DMS114 treated with DMSO at 0.1 percent for 48 hours (cell line): ENCODE results near the gene RAB27A.
"Not testable (repeated sequence)": the region's sequence is repeated elsewhere in the genome, so short reads cannot be mapped to it uniquely, and the experiment has no call there.

Experiments
- DNase-seq: peaks from one replicate; lab custom pipeline; 2025; ENCODE audit not compliant: unreplicated experiment; lab: John Stamatoyannopoulos, UW

RAB27A gene

DNA sequence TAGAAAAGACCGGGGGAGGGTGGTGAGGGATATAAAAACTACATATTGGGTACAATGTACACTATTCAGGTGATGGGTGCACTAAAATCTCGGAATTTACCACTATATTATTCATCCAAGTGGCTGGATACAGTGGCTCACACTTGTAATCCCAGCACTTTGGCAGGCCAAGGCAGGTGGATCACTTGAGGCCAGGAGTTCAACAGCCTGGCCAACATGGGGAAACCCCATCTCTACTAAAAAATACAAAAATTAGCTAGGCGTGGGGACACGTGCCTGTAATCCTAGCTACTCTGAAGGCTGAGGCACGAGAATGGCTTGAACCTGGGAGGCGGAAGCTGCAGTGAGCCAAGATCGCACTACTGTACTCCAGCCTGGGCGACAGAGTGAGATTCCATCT lies 37.4 kb downstream of the RAB27A start:
- not testable (repeated sequence) for DNase-seq

DNA sequence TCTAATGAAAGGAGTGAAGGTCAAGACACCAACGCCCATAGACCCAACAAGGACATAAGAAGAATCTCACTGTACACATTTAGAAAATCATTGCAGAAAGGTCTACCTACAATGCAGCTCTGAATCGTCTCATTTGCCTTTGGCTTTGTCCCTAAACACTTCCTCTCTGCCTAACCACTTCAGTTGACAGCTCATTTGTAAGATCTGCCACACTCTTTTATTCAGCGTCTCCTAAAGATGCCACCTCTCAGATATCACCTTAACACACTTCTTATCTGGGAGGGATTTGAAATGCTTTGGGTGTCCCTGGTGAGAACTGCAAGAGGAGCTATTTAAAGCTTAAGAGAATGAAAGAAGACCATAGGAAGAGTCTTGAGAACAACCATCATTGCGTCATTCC lies 38.7 kb downstream of the RAB27A start:
- no peak for DNase-seq

DNA sequence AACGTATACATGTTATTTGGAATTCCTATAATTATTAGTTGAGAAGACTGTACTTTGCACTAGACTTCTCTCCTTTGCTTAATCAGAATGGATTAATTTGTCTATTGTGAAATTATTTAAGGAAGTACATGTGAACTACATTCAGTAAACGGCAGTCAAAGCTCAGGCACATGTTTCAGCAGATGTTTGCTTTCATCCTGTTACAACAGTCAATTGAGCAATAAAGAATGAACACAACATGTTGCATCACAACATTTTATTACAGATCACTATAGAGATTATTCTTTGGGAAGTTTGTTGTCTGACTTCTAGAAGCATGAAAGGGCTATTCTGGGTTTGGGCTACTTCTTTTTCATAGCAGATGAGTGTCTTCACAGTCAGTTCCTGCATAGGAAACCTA lies 39.2 kb downstream of the RAB27A start:
- DNase-seq = no peak

DNA sequence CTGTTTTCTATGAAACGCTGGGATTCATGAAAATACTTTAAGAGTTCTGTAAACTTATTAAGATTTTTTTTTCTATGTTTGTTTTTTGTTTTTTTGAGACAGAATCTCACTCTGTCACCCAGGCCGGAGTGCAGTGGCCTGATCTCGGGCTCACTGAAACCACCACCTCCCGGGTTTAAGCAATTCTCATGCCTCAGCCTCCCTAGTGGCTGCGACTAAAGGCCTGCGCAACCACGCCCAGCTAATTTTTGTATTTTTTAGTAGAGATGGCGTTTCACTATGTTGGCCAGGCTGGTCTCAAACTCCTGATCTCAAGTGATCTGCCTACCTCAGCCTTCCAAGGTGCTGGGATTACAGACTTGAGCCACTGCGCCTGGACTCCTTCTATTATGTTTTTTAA lies 39.7 kb downstream of the RAB27A start:
- not testable (repeated sequence) for DNase-seq

DNA sequence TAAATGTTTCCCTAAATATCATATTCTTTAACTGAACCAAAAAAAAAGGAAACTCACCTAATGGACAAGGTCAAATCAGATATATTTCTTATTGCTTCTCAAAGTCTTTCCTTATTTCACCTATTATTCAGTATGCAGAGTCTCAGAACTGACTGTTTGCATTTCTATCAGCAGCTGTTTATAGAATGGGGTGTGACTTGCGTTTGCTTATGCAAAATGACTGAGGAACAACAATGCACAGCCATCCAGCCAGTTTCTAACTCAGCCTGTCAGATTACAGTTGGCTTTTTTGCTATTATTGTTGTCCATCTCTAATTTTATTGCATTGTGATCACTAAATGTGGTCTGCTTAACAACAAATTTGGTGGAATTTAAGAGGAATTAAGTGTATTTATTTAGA lies 40.7 kb downstream of the RAB27A start:
- no peak for DNase-seq

DNA sequence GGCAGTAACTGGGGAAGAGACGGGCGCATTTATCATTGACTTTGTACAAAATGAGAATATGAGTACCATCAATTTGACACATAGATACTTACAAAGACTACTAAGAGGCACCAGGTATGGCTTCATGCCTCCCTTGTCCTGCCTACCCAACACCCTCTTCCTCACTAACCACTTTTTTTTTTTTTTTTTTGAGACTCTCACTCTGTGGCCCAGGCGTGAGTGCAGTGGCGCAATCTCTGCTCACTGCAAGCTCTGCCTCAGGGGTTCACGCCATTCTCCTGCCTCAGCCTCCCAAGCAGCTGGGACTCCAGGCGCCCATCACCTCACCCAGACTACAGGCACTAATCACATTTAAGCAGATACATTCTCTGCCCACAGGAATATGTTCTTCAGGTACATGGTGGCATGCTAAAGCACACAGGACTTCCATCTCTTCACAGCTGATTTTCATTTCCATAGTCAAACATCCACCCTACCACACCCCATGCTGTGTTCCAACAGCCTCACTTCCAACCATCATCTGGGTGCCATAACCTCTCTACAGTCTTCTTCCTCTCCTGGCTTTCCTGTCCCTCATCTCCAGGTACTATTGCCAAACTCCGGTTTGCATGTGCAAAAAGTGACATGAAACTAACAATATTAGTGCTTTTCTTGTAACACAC lies 41.7 kb downstream of the RAB27A start:
- no peak for DNase-seq

DNA sequence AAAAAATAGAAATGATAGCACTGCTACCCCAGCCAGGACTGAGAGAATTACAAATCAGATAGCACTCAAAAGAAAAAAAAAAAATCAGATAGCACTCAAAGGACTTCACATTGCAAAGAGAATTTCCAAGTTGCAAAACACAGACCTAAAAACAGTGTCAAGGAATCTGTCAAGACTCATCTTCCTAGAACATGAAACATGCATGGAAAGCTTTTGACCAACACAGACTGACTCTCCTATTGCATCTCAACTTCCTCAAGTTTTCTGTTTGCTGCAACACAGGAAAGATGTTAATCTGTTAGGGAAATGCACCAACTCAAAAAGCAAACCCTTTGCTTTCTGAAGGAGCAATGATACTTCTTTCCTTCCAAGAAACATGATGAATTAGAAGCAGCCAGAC lies 42.3 kb downstream of the RAB27A start:
- no peak for DNase-seq

DNA sequence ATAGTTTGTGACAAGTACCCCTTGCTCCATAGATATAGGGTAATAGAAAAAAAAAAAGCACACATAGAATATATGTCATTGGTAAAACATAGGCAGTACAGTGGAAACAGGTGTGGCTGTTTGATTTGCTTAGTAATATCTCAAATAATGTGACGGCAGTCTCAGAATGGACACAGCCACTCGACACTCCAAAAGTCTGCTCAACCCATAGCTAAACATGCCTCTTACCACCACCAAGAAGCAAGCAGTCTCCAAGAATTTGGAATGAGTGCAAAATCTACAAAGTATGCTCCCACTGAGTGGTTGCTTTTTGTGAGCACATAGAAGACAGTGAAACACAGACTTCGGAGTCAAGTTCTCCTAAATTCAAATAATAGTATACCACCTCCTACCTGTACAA lies 43.0 kb downstream of the RAB27A start:
- no peak for DNase-seq

DNA sequence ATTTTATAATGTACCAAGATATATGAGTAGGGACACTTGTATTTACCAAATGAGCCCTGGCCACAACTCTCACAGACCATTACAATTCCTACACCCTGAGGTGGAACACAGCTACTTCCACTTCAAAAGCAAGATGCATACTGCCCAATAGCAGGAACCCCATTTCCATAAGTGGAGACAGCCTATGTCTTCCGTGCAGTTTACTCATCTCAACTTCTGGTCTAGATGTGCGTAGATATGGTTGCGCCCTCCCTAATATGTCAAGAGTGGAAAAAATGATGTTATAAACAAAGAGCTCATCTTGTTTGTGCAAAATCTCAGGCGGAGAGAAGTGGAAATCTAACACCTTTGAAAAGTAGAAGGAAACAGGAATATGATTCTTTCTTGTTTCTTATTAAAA lies 44.6 kb downstream of the RAB27A start:
- no peak for DNase-seq

DNA sequence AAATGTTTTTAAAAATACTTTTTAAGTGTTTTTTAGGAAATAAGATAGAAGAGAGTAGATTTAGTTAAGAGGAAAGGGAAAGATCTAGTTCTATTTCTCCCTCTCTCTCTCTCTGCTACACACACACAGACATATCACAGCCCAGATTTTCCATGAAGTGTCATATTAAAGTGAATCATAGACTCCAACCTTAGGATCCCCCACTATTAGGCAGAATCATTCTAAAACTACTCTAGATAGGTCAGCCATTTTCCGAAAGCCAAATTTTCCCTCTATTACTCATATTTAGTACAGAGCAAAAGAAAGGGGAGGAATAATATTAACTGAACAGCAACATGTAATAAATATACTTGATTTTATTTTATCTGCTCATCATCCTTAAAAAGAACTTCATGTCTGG lies 47.7 kb downstream of the RAB27A start:
- no peak for DNase-seq

DNA sequence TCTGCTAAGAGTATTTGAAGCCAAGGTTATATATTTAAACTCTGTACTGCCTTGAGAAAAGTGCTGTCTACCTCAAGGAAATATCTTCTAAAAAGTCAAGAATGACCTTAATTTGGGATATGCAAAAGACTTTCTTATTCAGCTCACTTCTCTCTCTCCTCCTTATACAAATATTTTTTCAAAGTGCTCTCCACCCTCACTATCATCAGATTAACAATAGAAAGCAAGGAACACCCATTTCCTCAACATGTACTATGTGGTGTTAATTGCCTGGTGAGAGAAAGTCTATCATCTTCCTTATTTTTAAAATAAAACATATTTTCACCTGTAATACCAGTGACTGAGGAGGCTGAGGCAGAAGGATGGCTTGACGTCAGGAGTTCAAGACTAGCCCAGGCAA lies 48.4 kb downstream of the RAB27A start:
- DNase-seq = no peak

DNA sequence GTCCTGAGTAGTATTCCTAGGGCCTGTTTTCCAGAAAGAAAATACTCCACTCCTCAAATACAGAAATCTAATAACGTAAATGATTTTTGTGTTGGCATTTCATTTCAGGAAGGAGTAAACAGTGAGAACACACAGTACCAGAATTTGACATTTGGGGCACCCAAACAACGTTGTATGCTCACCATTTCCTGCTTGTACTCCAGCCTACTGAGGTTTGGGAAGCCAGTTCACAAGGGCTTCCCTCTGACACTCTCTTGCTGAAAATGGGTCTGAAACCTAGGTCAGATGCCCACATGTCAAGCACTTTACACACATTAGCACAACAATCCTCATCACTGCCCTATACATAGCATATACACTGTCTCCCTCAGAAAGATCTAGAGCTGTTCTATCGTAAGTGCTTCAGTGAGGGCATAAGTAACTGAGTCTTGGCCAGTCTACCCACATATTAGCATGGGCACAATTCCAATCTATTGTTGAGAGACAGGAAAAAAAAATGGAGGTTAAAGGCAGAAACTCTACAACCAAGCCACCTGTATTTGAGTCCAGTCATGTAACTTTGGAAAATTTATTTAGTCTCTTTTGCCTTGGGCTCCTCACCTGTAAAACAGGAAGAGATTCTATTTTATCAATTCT lies 49.4 kb downstream of the RAB27A start:
- DNase-seq = no peak

DNA sequence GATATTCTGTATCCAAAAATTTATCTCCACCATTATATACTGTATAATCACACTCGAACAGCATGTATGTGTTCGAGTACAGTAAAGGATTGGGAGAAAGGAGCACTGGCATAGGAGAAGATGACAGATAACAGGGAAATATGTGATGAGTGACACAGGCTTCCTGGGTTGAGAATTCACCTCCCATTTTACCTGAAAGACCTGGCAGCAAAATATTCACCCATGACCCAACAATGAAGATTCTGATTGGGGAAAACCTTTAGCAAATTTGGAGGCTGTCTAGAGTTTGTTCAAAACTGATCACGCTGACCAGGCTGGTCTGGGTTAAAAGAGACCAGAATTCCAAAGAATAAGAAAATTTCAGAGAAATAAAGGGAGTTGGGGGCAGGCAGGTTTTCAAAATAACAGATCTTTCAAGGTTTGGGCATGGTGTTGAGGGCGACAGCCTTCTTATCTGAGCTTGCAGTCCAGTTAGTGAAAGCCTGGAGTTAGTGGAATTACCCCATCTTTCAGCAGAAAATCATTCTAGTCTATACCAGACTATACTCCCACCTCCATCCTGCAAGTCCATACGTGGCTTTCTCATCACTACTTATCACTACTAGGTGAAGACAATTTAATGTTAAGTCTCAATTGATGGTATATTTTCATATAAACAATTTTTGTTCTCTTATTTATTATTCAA lies 50.0 kb downstream of the RAB27A start:
- no peak for DNase-seq

DNA sequence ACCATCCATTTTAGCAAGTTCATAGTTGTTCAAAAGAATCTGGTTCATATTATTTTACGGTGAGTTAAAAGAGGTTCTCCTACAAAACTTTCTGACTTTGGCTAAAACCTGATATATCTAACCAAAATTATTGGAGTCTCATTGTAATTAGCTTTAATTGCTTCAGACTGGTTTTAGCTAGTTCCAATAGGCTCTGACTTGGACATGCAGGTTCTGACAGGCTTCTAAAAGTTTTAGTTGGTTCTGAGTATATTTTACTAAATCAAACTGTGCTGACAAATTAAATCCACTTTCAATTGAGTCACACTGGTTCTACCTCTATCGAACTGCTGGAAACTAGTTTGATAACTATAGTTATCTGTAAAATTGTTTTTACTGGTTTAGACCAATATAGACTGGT lies 50.7 kb downstream of the RAB27A start:
- no peak for DNase-seq

DNA sequence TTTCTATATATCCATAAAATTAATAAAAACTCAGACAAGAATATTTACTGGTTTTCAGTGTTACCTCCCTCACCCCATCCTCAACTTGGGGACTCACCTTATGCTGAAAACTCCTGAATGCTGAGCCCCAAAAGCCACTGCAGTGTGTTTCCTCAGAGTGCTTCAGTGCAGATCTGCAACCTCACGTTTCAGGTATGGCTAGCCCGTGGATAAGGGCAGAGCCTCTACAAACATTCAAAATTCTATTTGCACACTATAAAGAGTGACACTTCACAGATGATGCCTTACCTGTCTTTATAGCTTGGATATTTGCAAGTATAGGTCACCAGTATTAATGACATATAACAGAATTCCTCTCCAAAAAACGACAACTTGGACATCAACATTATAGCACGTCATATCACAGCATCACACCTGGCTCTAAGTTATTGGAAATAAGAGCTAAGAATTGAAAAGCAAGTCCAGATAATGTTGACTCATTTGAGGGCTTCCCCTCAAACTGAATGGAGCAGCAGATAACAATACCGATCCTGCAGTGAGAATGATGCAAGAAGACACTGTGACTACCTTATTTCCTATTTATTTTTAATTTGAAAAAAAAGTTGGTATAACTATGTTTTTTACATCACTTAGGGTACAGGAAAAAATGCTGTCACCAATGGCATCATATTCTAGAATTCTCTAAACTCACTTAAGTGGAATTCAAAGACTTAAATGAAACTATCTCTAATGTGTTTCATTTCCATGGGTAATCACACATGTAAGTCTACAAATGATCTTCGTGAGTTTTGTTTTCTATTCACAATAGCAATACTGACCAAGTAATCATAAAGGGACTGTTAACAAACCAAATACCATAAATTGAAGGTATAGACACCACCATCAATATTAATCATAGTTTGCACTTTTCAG lies 52.1 kb downstream of the RAB27A start:
- no peak for DNase-seq

DNA sequence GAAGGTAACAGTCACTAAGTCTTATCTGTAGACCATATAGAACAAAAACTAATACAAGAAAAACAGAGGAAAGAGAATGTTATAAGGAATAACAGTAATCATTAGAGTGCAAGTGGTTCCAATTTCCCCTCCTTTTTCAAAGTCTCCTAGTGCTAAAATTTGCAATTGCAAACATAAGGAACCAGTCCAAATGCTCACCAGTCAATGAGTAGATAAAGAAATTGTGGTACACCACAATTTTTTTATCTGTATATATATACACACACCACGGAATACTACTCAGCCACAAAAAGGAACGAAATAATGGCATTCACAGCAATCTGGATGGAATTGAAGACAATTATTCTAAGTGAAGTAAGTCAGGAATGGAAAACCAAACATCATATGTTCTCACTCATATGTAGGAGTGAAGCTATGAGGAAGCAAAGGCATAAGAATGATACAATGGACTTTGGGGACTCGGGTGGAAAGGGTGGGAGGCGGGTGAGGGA lies 54.0 kb downstream of the RAB27A start:
- no peak for DNase-seq

DNA sequence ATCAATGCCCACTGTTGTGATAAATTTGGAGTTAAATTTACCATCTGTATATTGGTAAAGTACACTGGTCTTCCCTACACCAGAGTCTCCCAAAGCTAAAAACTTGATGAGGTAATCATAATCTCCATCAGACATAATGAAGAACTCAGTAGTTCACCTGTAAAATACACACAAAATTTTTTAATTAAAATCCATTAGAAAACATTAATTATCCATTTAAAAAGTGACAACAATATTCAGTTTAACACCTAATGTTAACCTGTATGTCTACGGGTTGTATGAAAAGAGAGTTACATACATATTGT lies 54.9 kb downstream of the RAB27A start:
- DNase-seq = no peak

DNA sequence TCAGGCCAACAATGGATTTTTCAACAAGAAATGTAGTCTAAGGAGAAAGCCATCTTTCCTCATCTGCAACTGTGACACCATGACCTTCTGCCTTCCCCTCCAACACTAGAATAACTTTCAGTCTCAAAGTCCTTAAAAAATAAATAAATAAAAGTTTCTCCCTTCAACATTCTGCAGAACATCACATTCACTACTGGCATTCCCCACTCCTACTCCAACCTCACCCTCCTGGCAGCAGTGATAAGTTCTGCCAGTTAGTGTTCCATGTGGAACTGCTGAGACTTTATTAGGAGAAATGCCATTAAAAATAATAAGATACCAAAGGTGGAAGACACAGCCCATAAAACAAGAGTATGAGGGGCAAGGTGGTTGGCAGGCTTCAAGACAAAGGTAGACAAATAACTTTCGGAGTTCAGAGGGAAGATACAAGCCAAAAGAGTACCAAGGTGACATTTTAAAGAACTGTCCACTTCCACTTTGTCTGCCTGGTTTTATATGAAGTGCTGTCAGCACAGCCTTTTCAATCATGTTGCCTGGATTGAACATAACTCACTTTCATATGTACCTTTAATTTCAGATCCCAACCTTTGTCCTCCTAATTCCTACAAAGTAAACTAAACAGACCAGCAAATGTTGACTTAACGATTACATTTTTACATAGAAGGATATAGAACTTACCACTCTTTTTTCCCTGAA lies 55.4 kb downstream of the RAB27A start:
- DNase-seq = no peak

DNA sequence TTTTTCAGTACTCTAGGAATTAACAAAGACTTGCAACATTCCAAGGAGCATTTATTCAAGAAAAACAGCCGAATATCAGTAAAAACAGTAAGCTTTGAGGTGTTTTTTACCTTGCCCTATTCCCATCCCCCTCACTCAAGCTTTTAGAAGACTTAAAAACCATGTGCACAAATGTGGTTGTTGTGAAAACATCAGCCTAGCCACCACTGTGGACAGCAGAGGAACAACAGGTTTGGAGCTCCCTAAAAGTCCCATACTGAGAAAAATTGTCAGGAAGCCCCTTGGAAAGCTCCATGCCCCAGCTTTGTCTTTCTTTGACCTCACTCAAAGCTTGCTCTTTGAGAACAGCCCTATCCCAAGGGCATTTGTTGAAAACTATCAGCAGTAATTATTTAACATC lies 58.2 kb downstream of the RAB27A start:
- no peak for DNase-seq

DNA sequence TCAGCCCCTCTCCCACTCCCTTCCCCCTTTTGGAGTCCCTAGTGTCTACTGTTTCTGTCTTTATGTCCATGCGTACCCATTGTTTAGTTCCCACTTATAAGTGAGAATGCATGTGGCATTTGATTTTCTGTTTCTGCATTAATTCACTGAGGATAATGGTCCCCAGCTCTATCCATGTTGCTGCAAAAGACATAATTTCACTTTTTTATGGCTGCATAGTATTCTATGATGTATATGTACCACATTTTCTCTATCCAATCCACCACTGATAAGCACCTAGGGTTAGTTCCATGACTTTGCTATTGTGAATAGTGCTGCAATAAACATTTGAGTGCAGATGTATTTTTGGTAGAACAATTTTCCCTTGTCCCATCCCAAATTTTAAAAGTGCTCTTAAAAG lies 58.7 kb downstream of the RAB27A start:
- no peak for DNase-seq
